Dermis blood vessel endothelial cell (primary cell): ENCODE data around the gene PANK4. TPM values are rescaled to one million over a fixed set of nuclear protein-coding genes. Genes with fewer than 3 reads are reported as not detected.
A peak's percentile ranks its signal among the peaks of the same experiment; 100 is the strongest.
"Not testable (repeated sequence)": the region's sequence is repeated elsewhere in the genome, so short reads cannot be mapped to it uniquely, and the experiment has no call there.

Source experiments
- DNase-seq: peaks from one replicate; pipeline ENCODE4 v3.0.0; 2010
- total RNA-seq: library from RNA; depleted of rRNA; stranded (reverse); fragments of >200 nt; gene quantifications from 2 replicates; pipeline ENCODE4 v1.2.3, GENCODE V29; 2014

Gene PANK4
- total RNA-seq, 1 donor from 2014 or later: 24.7 TPM

DNA sequence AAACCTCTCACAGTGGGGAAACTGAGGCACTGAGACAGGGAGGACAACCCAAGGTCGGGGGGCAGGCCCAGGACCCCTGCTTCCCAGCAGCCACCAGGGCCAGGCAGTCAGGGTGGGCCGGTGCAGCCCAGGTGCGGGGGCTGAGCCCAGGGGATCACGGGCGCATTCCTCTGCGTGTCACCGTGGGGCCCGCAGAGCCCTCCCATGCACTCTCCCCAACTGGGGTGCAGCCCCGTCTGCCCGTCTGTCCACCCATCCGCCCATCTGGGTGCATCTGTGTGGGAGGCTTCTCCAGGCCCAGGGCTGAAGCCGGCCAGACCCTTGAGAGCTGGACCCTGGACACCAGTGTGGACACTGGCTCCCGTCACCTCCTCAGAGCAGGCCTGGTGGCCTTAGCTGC is 53.2 kb downstream of the PANK4 start:
- DNase-seq: no peak

DNA sequence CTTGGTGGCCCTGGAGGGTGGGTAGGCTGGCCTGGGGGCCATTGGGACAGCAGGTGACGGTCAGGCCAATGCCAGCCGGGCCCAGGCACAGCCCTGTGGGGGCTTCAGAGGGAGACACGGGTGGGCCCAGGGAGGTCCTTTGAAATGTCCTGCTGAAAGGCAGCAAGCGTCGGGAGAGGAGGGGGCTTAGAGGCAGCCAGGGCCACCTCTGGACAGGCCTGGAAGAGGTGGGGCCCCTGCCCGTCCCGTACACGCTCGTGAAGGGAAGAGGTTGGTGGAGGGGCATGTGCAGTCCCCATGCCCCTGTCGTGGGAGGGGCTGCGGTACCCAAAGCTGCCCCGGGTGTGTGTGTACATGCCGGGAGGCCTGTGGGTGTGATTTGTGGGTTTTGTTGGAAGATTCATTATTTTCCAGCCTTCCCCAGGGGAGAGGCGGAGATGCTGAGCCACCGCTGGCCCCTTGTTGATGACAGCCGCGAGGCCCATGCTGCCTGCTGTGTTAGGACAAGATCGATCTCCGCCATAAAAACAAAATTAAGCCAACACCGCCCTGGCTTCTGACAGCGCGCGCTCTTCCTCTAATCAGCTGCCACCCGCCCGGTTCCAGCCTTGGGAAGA is 53.7 kb downstream of the PANK4 start:
- DNase-seq: no peak

DNA sequence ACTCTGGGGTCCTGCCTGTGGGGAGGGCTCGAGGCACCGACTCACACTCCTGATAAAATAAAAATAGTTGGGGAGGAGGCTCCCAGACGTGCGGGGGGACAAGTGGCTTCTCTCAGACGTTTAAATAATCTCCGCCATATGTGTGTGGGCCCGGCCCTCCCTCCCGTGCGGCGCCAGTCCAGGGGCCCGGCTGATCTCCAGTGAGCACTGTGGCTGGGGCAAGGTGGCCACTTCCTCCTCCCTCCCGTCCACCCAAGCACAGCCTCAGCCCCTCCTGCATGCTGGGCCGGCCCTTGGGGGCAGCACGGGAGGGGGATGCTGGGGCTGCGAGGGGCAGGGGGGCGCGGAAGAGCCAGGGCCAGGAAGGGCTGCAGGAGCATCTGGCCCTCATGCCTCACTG is 54.3 kb downstream of the PANK4 start:
- DNase-seq: no peak

DNA sequence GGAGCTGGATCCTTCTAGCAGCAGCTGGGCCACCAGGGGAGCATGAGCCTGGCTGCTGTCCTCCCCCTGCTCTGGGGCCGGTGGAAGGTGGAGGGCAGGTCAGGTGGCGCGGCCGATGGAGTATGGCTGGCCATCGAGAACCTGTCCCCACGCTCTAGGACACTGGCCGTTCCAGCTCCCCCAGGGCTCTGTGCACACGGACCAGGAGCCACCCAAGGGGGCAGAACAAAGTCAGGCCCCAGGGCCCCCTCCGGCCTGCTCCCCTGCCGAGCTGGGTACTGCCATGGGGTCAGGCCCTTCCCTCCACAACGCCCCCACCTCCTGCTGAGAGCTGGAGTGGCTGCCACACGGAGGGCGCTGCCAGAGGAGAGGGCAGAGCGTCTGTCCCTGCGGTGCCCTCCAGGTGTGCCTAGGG is 54.8 kb downstream of the PANK4 start:
- DNase-seq: no peak

DNA sequence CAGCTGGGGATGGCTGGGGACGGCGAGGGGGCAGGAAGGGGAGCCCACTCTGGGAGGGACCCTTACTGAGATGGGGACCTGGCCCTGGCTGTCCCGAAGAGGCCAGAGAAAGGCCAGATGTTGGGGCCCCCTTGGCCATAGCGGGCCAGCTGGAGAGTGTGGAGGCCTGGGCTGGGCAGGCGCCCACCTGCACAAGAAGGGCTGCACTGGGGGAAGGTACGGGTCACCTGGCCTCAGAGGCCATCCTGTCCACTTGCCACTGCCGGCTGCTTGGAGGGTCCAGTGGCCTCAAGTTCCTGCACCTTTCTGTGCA is 55.3 kb downstream of the PANK4 start:
- DNase-seq: no peak

DNA sequence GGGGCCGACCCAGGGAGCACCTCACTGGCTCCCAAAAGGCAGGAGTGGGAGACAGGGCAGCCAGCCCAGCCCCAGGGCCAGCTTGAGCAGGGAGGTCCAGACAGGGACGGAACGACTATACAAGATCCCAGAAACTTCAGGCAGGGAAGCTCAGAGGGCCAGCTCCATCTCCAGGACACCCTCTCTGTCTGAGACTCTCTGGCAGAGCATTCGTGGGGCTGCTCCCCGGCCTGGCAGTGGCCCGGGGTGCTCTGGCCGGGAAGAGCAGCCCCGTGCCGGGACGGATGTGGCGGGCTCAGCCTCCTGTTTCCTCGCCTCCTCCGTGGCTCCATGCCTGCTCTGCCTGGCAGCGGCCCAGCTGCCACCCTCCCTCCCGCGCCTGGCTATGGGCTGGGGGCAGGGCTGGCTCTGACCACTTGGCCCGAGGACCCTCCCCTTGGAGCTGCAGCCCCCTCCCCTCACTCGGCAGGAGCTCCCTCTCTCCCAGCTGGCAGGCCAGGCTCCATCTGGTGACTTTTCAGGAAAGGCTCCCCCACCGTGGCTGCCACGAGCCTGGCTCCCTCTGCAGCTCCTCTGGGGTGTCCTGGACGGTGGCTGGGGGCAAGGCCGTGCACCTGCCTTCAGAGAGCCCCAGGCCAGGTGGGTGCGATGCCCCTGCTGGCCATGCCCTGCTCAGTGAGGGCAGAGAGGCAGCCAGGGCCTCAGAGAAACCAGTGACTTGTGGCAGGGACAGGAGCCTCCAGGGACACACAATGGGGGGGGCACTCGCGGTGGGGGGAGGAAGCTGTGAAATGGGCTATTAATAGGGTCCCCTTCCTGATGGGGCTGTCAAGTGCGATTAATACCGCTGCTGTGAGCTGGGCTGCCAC is 55.9 kb downstream of the PANK4 start:
- no peak for DNase-seq

DNA sequence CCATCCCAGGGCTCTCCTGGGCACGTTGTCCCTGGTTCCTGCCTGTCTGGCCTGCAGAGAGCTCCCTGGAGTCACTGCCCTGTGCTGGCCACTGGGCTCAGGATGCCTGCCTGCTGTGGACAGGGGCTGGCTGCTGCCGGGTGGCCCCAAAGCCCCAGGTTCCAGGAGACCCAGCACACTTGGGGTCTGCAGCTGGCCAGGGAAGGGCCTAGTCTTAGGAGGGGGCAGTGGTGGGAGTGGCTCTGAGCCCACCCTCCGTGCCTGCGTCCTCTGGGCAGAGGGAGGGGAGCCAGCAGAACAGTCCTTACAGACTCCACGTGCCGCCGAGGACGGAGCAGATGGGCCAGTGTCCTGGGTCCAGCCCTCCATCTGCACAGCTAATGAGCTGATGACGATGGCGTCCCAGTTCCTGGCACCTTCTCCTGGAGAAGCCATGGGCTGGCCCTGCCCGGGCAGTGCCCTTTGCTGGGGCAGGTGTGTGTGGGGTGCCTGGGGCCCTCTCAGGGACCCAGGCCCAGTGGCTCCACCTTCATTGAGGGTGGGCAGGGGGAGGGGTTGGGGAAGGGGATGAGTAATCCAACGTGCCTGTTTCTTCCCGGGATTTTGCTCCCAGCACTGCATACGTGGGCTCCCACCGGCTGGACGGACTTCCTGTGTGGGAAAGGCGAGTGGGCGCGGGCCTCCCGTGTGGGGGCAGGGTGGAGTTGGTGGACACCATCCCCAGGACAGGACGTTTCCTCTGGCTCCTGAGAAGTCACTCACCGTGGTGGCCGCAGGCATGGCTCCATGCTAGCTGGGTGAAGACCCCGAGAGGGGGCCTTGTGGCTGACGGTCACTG is 57.1 kb downstream of the PANK4 start:
- DNase-seq: no peak

DNA sequence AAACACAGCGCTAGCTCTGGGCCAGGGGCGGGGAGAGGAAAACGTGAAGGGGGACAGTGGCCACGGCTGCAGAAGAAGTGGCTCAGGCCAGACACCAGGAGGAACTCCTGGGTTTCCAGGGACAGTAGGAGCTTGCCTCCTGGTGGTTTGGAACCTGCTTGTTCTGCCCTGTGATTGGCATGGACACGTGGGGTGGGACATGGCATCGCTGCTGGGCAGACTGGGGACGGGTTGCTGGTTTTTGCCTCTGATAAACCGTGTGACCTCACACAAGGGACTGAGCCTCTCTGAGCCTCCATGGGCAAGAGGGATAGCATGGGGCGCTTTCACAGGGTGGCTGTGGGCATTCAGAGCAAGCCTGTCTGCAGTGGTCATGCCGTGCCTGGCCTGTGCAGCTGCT is 57.9 kb downstream of the PANK4 start:
- no peak for DNase-seq

DNA sequence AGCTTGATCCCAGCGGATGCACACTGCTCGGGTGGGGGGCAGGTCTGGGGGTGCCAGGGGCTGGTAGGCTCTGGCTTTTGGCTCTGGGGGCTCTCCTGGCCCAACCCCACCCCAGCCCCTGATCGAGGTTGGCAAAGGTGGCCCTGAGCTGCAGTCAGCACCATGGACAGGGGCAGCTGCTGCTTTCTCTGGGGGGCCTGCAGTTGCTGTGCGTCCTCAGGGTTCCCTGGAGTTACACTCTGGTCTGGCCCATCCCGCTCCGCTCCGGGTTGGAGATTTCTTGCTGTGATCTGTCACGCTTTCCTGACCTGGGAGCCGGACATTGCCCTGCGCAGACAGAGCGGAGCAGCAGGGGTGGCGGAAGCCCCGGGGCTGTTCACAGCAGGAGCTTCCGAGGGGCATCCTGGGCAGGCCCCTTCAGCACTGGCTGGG is 58.3 kb downstream of the PANK4 start:
- peak; percentile 54 for DNase-seq

DNA sequence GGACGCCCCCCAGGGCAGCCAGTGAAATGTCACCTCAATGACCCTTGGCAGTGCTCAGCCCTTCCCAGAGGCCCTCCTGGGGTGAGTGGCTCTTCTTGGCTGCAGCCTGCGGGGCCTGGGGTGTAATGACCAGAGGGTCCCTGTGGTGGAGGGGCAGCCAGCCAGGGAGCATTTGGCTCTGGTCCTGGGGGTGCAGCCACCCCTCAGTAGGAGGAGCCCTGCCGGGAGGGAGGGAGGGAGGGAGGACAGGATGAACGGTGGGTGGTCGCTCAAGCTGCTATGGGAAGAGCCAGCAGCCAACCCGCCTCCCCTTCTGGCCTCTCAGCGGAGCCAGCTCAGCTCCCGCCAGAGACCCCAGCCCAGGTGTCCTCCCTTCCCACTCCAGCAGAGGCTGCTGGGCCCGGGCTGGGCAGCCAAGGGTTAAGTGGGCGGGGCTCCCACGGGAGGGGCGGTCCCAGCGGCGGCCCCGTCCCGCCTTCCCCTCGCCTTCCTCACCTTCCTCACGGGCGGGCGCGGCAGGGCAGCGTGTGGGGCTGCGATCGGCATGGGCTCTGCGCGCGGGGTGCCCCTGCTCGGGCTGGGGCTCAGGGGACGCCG is 59.3 kb downstream of the PANK4 start:
- no peak for DNase-seq

DNA sequence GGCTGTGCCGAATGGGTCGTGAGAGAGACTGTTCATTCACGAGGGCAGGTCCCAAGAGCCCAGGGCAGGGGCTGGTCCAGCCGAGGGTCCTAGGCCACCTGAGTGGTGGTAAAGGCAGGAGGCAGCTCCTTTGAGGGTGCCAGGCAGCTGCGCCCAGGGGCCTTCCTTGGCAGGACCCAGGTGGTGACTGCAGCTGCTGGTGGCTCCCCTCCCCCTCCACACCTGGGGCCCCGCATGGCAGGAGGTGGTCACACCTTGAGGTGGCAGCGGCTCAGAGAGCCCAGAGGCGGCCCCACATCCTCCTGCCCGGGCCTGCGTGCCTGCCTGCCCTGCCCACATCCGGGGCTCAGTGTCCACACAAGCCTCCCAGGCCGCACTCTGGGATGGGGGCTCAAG is 60.1 kb downstream of the PANK4 start:
- DNase-seq: no peak

DNA sequence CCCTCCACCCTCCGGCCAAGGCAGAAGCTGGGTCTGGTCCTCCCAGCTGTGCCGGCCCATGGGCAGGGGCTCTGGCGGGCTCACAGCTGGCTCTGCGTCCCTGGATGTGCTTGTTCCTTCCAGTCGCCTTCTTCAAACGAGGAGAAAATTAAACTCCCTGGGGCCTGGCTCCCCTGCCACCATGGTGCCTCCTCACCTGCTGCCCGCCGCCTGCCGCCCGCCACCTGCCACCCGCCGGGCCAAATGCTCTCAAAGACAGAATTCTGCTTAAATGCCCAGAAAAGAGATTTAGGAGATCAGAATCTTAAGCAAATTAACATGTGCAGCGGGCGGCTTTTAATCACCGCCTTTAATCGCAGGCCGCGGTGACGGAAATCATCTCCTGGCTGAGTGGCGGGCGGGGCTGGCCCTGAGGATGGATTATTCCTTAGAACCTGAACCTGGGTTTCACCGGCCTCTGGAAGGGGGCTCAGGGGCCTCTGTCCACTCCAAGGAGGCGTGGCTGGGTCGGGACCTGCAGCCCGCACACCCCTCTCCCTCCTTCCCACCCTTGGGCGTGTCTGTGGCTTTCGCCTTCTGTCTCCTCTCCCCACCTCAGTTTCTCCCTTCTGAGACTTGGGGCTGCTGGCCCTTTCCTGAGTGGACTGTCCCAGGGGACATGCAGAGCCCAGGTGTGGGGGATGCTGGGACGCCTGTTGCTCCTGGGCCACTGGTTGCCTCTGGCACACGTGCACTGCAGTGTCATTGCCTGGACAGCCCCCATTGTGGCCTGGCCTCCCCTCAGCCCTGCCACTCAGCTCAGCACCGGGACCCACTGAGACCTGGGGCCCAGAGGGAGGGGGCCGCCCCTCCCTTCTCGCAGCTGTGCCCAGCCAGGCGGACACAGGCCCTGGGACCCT is 60.8 kb downstream of the PANK4 start:
- DNase-seq: no peak

DNA sequence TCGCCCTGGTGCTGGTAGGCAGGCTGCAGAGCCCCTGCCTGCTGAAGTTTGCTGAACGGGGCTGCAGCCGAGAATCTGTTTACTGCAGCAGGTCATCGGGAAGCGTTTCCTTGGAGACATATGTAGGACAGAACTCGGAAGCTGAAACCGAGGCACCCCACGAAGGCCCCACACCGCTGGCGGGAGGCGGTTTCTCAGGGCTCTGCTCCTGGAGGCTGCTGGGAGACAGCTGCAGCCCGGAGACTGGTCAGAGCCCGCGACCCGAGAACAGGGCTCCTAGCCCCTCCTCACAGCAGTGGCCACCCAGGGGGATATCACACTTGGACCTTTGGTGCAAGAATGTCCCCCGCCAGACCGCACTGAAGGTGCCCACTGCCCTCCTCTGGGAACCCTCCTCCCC is 63.0 kb downstream of the PANK4 start:
- no peak for DNase-seq

DNA sequence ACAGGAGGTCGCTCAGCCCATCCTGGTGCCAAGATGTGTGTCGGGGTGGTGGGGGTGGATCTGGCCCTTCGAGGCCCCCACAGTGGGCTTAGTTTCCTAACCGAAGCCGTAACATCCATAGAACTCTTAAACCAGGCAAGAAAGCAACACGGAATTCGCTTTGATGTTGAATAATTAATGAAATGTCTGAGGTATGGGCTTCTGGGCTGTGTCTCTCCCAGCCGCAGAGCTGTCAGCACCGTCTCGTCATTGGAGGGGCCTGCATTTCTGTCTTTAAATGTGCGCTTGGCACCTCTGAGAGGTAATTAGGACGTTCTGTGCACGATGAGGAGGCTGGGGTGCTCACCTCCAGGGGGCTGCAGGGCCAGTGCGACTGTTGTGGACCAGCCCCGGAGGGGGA is 63.6 kb downstream of the PANK4 start:
- no peak for DNase-seq

DNA sequence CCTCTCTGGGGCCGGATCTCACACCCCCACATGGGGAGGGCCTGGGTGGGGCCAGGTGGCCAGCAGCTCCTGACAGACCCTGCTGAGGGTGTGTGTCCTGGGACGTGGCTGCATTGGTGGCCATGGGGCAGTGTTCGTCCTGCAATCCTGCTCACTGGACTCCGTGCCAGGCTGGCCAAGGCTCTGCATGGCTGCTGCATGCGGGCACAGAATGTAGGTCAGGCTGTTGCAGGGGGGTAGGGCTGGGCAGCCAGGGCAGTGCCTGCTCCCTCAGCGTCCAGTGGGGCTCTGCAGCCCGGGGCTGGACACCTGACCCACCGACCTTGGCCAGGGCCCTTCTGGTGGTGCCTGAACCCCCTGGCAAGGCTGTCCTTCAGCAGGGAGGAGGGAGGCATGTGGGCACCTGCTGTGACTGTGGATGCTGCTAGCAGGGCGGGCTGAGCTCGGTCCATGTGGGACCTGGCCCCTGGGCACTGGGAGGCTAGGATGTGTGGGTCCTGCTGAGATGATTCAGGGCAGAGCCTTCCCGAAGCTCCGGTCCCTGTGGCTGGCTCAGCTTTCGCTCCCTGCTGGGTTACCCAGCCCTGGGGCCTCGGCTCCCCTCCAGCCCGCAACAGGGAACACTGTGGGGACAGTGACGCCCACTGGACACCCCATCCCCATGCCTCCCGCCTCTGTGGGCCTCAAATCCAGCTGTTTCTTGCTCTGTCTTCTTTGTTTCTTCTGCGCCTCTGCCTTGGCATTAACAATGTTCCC is 65.2 kb downstream of the PANK4 start:
- no peak for DNase-seq

DNA sequence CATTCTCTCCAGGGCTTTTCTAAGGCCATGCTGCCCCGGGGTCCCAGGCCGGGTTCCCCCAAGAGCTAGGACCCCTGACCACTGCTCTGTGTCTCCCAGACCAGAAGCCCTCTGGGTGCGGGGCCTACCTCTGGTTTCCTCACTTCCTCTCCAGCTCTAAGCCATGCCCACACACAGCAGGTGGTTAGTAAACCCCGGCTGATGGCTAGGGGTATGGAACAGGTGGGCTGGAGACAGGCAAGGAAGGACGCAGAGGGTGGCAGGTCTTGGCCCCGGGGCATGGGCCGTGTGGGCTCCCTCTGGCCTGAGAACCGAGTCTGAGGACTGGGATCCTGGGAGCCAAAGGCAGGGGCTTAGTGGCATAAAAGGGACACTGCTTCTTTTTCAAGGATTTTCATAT is 66.2 kb downstream of the PANK4 start:
- DNase-seq: no peak

DNA sequence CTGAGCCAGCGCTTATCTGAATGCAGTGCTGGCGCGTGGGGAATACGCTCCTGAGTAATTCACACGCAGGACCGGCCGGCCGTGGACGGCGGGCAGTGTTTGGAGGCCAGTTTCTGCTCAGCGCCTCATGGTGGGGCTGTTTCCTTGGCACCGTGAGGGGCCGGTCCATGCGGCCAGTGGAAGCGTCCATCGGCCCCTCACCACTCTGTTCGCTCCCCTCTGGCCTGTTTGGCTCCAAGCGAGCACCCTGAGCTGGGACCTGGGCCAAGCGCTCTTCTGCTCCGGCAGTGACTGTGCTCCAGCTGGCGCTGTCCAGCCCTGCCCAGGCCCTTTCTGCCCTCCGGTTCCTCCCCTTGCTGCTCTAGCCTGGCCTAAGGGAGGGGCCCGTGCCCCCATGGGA is 66.6 kb downstream of the PANK4 start:
- DNase-seq: peak; percentile 44

DNA sequence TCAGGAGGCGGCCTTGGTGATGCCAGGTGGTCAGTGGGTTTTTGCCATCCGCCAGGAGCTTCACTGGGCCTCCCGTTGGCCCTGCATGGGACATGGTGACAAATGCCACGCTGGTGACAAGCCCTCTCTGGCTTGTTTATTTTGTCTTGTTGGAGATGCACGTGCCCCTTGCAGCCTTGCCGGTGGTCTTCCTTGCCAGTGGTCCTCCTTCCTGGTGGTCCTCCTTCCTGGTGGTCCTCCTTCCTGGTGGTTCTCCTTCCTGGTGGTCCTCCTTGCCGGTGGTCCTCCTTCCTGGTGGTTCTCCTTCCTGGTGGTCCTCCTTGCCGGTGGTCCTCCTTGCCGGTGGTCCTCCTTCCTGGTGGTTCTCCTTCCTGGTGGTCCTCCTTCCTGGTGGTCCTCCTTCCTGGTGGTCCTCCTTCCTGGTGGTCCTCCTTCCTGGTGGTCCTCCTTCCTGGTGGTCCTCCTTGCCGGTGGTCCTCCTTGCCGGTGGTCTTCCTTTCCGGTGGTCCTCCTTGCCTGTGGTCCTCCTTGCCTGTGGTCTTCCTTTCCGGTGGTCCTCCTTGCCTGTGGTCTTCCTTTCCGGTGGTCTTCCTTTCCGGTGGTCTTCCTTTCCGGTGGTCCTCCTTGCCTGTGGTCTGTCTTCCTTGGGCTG is 67.2 kb downstream of the PANK4 start:
- DNase-seq: not testable (repeated sequence)

DNA sequence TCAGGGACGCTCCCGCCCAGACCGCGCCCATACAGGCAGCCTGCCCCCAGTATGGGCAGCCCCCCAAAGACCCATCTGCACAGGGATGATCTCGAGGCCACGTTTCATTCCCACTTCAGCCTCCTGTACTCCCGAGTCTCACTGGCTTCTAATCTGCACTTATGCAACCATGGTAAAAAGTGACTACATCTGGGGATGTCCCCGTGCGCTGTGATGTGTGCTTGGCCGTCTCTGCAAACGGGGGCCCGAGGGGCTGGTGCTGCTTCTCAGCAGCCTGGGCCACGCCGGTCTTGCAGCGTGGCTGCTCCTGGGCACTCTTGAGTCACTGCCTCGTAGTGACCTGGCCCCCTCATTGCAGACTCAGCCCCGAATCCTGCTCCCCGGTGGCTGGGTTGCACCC is 67.7 kb downstream of the PANK4 start:
- DNase-seq: no peak
